Measurements from ENCODE around the gene TAS2R1.
"Not testable (repeated sequence)": the region's sequence is repeated elsewhere in the genome, so short reads cannot be mapped to it uniquely, and the experiment has no call there.

Gene TAS2R1

DNA sequence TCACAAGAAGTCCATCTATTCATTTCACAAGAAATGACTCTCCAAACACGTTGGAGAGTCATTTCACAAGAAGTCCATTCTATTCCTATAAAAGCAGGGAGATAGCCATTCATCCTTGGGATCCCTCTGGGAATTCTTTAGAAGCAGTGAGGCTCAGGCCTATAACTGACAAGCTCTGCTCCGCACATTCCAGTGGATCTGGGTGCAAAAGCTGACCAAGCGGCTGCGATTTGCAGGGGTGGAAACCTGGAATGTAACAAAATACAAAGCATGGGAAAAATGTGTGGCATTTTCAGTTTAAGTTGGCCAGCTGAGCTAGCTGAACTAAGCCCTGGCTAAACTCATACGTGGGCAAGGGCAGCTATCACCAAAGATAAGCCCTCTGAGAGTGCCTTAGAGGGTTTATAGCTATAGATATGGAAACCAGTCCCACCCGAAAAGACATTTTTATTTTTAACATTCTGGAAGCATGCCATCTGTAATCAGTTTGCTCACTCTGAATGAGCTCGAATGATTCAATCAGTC lies 8.7 kb downstream of the TAS2R1 start:
- DNase-seq, result no peak

DNA sequence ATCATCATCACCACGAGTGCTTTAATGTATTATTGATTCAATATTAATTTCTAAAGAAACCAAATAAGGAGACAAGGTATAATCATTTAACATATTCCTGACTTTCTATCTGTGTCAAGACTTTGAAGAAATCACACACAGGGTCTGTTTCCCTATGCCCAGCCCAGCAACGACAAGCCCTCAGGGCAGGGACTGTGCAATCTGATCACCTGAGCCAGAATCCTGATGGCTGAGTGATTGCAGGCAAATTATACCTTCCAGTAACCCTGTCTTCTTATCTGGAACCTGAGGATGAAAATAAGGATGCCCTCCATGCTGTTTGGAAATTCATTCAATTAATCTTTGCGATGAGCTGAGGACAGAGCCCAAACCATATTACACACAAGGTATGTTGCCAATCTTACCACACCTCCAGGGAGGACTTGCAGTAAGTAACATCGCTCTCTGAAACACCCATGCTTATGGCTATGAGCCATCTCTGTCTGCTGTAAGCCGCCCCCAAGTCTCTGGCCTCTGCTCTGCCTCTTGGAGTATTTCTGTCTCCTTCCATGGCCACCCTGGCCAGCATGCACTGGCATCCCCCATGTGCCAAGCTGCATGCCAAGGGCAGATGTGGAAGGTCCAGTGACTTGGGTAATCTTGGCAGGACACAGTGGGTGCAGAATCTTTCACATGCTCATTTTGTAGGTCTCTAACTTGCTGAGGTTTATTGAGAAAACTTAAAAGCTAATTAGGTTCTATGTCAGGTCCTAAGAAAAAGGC lies 10.6 kb downstream of the TAS2R1 start:
- no peak for DNase-seq

DNA sequence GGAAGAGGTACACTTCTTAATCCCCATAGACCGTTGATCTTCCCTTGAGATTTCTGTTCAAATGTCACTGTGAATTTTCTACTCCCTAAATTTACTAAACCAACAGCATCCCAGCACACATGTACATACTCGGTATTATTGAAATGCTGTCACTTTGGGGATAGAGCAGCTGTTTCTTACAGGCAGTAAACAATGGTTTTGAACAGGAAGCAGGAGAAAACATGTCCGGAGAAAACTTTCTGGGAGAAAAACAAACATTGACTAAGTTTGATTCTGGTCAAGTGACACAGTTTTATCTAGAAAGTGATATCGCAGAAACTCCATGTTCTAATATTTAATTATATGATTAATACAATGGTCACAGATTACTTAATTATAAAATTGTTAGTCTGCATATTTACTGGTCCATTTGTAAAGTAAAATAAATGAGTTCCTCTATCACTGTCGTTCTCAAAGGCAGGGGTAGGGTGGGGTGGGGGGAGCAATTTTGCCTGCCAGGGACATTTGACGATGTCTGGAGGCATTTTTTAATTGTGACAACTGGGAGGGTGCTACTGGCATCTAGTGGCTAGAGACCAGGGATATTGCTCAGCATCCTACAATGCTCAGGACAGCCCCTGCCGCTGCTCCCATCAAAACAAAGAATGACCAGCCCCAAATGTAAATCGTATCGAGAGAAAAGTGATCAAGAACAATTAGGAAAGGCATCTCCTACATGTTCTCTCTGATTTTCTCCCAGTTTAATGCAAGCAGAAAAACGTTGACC lies 12.2 kb downstream of the TAS2R1 start:
- no peak for DNase-seq

DNA sequence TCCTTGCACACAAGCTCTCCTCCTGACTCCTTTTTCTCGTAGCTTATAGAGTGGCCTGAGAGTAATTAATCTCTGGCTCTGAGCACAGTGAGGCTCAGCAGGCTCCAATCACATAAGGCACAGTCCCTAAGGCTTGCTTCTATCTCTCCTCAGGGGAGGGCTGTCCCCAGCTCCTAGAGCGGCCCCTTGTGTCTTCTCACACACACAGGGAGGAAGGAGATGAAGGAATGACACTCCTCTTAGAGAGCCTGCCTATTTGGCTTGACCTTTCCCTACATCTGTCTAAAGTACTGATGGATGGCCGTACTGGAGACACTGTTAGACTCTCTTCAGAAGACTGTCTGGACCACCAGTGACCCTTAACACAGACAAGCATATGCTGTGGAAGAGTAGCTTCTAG lies 12.9 kb downstream of the TAS2R1 start:
- DNase-seq, result no peak

DNA sequence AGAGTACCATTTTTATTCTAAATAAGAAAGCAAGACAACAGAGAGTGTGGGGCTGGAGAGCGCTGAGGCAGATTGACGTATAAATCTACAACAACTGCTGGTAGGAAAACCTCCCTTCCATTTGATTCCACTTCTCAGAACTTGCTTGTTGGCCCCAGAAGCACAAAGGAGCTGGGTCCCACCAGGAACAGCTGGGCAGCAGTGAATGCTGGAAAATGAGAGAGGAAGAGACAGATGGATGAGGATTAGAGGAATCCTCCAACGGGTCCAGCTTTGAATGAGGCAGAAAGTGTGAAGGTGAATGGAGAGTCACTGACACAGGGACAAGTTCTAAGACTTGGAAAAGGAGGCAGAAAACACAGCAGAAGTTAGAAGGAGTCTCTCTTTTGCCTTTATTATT lies 14.8 kb downstream of the TAS2R1 start:
- DNase-seq, result no peak

DNA sequence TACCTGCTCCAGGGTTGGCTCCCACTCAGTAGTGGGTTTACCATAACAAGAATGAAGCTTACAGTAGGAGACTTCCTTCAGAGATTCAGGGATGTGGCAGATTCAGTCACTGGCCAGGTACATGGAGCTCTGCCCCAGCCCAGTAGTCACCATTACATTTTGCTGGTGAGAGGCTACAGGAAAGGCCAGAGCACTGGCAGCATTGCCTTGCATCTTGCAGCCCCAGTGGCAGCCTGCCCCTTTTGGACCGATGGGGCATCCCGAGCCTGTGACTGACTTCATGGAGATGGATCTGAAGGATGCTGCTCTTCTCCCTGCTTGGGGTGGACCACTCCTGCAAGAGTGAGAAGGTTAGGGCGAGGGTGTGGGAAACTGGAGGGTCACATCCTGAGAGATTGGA lies 16.8 kb downstream of the TAS2R1 start:
- DNase-seq, result no peak

DNA sequence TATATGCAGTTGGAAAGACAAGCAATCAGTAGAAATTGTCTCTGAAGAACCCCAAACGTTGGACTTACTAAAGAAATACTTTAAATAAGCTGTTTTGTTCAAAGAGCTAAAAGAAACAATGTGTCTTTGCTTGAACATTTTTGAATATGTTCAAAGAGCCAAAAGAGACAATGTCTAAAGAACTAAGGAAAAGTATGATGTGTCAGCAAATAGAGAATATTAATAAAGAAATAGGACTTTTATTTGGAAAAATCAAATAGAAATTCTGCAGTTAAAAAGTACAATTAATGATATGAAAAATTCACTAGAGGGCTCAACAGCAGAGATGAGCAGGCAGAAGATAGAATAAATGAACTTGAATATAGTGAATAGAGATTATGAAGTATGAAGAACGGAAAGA lies 19.2 kb downstream of the TAS2R1 start:
- DNase-seq, result no peak

DNA sequence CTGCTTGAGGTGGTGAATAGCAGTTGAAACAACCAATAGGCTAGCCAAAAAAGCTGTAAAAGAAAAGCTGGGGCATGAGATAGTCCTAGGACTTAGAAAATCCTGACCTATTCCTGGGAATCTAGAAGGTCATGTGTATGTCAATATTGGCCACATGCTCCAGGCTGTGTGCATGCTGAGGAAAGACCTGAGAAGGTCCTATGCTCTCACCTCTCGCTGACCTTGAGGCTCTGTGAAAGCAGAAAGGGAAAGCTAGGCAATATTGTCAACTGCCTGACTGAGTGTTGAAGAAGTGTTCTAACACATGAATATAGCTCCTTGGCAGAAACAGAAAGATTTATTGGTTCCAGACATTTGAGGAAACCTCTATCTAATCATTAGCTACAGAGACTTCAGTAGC lies 19.8 kb downstream of the TAS2R1 start:
- DNase-seq, result no peak

DNA sequence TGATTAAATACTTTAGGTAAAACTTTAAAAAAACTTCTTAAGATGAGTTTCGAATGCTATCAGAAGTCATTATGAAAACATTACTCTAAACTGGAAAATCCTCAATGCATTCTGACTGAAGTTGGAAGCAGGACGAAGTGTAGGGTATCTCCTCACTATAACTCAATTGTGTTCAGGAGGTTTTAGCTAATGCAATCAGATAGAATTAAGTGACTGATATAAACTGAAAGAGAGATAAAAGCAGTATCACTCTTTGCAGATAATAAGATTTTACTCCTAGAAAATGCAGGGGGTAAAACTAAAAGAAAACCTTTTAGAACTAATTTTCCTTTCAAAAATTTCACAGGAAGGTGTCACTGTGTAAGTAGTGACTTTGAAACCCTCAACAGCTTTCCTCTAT lies 22.1 kb downstream of the TAS2R1 start:
- no peak for DNase-seq

DNA sequence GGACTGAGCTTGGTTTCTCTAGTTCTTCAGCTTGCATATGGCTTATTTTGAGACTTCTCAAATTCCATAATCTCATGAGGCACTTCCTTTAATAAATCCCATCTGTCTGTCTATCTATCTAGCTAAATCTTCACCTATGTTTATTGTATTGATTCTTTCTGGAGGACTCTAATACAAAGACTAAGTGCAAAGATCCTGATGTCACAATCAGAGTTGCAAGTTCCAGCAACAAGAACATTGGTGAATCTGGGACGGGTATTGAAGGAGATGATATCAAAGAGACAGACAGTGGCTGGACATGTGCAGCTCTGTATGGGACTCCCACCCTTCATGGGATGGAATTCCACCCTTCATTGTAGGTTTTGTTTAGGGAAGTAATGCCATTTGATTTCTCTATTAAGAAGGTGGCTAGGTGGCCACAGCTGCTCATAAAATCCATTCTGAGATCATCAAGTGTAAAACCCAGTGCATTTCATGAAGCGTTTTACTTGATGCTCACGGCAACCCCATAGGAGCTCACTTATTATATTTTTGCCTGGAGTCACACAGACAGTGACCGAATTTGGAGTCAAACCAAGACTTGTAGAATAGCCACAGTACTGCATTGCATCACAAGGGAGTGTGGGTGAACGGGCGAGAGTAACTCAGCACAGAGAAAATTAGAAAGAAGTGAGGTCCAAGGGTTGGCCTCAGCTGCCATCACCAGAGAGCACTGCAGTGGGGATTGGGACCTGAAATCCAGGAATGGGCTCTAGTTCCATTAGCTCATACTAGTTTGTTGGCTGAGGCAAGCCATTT lies 24.9 kb downstream of the TAS2R1 start:
- DNase-seq, result no peak

DNA sequence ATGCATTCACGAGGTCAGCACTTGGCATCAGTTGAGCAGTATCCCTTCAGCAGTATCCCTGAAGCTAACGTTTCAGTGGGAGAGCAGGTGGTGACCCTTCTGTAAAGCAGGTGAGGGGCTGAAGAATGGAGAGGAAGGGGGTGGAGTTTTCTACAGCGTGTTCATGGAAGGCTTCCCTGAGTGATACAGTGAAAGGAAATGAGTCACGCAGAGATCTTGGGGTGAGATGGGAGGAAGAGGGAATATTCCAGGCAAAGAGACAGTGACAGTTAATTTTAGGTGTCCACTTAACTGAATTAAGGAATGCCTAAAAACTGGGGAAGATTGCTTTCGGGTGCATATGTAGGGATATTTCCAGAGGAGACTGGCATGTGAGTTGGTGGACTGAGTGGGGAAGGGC lies 25.7 kb downstream of the TAS2R1 start:
- DNase-seq, result no peak

DNA sequence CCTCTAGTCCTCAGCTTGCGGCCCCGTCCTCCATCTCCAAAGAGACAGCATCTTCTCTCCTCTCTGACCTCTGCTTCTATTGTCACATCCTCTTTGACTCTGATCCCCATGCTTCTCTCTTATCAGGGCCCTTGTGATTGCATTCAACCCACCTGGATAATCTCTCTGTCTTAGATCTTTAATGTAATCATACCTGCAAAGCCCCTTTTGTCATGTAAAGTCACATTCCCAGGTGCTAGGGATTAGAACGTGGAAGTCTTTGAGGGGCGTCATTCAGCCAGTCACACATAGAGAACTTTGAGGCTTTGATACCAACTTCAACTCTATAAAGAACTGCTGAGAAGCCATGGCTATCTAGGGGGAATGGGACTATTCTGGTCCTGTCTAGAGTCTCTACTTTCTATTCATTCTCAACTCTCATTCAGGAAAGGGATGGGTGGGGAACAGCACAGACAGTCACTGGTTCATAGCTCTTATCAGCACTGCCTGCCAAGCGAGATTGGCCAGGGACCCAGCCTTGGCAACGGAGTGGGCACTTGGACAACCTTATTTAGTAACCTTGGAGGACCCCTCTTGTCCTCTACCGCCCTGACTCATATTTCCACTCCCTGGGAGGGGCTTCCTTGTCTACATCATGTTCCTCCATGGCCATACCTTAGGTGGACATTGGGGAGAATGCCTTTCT lies 29.0 kb downstream of the TAS2R1 start:
- no peak for DNase-seq

DNA sequence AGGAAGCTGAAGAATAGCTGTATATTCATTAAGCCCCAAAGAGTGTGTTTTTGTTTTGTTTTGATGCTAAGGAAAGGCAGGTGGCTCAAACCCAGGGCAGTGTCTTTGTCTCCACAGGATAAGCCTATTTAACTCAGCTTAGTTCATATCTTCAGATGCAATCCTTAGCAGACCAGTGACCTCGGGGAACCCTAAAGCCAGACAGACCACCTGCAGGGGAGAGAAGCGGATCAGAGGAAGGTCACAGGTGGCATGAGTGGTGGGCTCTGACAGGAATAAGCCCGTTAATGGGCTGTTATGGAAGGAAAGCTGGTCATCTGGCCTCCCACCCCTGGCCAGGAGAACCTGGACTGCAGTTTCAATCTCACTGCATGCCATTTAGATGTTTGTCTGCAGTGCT lies 30.8 kb downstream of the TAS2R1 start:
- no peak for DNase-seq

DNA sequence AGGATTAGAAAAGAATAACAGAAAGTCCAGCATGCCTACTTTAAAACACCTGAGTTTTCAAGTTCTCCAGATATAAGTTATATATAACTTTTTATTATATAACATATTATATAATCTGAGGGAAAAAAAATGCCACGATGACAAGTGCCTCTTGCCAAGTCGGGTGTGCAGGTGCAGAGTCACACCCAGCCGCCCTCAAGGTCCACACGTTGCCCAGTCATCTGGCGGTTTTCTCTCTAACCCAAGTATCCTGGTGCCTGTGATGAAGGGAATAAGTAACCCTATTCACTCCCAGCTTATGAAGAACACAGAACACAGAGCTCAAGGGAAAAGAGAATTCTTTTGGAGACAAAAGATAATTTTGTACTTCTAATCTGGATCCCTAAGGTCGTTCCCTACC lies 31.8 kb downstream of the TAS2R1 start:
- DNase-seq, result not testable (repeated sequence)

DNA sequence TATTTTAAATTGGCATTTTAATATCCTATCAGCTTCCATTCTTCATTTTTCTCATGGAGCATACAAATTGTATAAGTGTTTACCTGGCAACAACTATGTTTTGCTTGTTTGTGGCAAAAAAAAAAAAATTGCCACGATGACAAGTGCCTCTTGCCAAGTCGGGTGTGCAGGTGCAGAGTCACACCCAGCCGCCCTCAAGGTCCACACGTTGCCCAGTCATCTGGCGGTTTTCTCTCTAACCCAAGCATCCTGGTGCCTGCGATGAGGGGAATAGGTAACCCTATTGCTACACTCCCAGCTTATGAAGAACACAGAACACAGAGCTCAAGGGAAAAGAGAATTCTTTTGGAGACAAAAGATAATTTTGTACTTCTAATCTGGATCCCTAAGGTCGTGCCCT lies 32.8 kb downstream of the TAS2R1 start:
- DNase-seq, result not testable (repeated sequence)

DNA sequence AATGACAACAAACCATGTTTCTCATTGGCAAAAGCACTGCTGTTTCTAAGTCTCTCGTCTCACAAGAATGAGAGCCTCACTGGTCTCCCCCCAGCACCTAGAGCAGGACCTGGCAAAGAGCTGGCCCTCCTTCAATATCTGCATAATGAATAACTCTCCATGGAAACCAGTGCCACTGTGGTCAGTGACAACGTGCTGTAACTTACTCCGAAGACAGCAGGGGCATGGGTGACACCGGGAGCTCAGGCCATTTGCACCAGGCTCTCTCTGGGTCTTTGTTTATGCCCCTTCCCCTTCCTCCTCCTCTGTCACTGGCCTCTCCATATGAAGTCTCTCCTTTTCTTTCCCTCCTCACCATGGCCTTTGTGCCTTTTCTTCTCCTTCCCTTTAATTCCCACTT lies 33.3 kb downstream of the TAS2R1 start:
- no peak for DNase-seq

DNA sequence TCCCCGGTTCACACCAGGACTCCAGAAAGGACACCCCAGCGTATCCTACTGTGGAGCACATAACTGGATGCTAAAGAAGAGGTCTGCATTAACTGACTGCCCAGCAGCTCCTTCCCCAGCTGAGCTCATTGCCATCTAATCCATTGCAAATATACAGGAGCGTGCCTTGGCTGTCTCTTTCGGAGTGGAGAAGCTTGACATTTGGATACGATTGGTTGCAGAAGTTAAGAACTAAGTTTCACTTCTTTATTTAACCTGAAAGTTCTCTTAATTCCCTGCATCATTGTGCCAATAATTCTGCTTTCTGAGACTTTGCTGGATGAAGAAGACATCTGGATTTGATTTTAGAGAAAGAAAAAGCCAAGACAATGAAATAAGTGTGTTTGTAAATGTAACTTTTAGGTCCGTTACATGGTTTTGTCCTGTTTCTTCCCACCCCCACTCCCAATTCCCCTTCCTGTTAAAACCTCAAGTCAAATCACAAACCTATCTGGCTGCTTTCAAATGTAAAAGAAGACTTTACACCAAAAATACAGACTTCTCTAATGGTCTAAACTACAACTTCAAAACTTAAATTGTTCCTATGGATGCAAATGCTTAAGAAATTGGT lies 33.9 kb downstream of the TAS2R1 start:
- DNase-seq, result no peak

DNA sequence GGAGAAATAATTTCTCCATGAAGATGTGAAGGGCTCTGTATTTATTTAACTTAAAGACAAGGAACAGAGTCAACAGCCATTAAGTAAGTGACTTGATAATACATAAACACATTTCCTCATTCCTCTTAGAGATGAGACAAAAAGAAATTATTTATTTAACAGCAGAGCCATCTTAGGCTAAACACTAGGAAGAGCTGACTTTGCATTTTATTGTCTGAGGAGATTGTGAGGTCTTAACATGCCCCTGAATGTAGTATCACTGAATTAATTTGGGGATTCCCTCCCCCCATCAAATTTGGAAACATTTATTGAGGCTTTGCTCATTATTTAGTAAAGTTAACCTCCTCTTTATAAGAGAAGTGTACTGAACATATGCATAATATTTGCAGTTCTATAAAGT lies 35.2 kb downstream of the TAS2R1 start:
- DNase-seq, result no peak

DNA sequence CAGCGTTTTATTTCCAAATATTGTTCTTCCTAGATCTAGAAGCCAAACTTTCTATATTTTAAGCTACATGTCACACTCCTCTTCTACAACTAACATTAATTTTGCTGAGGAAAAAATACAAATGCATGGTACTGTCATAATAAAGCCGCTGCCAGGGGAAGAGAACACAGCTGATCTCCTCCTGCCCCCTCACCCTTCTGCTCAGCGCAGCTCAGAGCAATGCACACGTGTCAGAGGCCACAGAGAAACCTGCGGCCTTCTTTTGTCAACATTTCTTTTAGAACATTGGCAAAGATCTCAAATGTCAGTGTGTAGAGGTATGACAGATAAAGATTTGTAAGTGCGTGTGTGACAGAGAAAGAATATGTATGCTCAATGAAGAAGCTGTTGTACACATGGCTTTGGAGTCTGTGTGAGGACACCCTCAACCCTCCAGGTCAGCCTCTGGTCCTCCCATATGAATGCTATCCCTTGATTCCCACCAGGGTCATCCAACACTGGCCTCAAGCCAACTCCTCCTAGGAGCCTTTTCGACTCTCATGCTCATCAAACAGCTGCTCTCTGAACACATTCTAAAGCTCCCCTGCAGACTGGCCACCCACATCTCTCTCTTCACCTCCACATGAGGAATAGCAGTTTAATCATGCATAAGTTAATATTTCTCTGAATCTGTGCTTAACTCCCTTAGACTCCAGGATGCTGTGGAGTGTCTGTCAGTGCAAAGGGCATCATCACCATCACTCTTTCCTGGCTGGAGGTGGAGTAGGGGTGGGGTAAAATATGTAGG lies 40.9 kb downstream of the TAS2R1 start:
- DNase-seq, result no peak

DNA sequence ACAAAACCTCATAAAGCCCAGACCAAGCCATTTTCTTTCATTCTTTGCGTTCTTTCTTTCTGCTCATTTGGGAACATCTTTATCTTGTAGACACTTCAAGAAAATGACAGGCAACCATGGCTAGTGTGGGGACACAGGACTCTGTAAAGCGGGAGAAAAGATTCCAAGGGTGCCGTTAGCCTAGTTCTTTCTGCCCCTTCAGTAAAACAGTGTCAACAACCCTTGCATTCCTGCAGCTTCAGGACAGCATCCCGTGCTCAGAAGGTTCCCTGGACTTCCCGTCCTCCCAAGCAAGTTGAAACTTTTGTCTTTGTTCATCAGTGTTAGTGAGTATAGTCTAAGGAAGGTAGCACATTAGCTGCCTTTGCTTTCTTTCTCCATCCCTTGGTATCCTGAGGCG lies 41.9 kb downstream of the TAS2R1 start:
- no peak for DNase-seq

DNA sequence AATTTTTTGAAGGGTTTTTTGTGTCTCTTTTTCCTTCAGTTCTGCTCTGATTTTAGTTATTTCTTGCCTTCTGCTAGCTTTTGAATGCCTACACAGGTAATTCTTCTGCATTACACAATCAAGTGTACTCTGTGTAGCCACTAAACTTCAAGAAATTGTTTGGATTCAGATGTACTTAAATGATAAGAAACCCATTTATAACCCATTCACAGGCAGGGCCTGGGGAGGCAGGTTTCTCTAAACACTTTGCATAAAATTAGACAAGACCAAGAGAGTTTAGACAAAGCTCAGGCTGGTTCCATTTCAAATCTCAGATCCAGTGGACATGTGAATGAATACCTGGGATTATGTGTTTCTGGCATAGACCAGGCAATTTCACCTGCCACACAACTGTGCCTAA lies 43.0 kb downstream of the TAS2R1 start:
- DNase-seq, result no peak

DNA sequence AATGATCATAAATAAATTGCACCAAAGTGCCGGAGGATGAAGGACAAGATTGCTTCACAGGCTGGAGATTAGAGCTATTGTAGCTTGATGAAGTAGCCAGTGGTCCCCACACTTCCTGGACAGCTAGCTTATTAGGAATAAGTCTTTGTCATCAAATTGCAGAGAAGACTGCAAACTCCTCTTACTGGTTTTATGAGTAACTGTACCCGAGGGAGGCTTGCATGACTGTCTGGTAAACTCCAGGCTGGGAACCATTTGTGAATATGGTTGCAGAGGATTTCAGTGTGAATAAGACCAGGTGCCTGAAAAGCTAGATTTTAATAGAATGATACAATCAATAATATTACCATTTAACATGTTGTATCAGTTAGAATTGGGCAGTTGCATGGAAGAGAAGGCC lies 47.7 kb downstream of the TAS2R1 start:
- DNase-seq, result no peak
